NCI-H446 treated with DMSO at 0.1 percent for 48 hours (cell line): ENCODE data around the gene PRF1.
"Not testable (repeated sequence)": the region's sequence is repeated elsewhere in the genome, so short reads cannot be mapped to it uniquely, and the experiment has no call there.

Experiments
- DNase-seq: peaks from one replicate; lab custom pipeline; 2025; lab: John Stamatoyannopoulos, UW

The PRF1 gene

DNA sequence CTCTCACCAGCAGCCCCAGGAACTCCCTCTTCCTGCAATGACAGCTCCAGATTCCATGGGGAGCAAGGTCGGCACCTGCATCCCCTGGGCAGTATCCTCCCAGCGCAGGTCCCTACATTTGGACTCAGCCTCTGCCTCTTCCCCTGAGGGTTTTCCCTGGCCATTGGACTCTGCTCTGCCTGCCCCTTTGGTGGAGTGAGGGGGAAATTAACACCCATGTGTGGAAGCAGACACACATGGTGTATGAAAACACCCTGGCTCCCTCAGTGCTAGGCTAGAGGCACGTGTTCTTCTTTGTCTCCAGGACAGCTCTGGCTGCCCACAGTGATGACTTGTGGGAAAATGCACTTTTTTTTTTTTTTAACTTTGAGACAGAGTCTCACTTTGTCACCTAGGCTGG lies 8.4 kb downstream of the PRF1 start:
- no peak for DNase-seq

DNA sequence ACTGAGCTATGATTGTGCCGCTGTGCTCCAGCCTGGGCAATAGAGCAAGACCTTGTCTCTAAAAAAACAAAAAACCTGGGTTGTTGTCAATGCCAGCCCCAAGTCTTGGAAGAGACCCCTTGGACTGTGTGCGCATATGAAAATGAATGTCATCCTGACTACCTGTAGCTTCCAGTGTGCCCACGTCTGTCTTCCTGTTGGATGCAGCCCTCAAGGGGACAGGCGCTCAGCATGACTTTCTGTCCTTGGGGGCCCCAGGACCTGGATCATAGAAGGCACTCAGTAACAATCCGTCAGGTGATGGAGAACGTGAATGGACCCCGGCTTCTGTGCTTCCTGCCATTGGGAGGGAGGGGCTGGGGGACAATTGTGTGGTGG lies 9.0 kb downstream of the PRF1 start:
- DNase-seq, result no peak

DNA sequence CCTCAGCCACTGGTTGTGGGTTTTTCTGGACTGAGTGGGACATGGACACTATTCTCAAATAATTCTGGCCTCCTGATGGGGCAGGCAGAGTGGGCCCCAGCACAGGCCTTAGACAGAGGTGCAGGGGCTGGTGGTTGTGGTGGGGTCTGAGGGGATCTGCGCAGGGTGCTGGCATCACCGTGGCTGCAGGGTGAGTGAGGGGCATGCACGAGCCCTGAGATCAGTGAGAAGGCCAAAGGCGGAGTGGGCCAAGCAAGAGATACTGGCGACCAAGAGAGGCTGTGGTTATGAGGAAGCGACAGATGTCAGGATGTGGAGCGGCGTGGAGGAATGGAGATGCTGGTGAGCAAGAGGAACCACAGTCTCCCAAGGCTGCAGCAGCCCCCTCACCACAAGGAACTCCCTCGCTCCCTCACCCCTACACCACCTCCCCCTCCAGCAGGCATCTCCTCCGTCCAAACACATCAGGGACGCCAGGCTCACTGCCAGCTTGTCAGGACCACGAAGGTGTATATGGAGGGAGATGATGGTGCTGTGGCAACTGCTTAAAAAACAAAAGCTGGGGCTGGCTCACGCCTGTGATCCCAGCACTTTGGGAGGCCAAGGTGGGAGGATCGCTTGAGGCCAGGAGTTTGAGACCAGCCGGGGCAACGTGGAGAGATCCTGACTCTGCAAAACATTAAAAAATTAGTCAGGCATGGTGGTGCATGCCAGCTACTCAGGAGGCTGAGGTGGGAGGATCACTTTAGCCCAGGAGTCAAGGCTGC lies 9.6 kb downstream of the PRF1 start:
- no peak for DNase-seq

DNA sequence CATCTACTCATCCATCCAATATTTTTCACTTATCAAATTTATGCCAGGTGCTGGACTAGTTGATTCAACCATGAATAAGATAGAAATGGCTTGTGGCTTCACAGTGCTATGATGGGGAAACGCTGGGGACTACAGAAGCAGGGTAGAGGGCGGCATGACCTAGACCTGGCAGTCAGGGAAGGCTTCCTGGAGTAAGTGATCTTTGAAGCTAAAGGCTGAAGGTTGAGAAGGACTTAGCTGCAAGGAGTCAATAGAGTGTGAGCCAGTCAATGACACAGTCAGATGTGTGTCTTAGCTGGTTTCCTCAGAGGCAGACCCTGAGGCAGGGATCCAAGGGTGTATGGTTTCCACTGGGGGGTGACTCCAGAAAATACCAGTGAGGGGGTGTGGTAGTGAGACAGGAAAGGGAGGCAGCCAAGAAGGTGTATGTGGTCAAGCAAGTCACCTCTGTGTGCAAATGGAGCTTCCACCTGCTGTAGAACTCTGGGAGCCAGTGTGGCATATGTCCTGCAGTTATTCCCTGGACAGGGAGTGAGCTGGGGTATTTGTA lies 10.3 kb downstream of the PRF1 start:
- DNase-seq, result no peak

DNA sequence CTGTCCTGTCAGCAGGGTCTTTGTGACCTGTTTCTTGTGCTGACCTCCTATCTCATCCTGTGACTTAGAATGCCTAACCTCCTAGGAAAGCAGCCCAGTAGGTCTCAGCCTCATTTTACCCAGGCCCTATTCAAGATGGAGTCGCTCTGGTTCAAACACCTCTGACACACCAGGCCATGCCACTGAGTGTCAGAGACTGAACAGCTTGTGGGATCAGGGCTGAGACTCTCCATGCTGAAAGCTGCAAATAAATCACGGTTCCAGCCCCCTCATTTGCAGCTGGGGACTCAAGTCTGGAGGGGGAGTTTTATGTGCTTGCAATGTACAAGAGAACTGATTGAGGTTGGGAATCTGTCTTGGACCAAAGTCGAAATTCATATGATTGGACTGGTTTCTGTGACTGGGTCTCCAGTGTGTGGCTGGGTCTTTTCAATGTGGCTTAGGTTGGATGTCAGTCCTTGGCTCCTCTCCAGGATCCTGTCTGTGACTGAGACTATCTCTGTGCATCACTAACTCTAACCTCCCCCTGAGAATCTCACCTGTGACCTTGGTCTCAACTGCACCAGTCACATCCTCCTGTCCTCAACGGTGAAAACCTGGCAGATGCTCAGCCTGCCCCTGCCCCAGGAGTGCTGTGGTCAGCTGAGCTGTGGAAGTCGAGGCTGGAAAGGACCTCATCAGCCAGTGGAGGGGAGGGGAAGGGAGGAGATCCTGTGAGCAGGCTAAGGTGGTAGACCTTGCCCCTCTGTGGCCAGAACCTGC lies 11.7 kb downstream of the PRF1 start:
- DNase-seq, result no peak

DNA sequence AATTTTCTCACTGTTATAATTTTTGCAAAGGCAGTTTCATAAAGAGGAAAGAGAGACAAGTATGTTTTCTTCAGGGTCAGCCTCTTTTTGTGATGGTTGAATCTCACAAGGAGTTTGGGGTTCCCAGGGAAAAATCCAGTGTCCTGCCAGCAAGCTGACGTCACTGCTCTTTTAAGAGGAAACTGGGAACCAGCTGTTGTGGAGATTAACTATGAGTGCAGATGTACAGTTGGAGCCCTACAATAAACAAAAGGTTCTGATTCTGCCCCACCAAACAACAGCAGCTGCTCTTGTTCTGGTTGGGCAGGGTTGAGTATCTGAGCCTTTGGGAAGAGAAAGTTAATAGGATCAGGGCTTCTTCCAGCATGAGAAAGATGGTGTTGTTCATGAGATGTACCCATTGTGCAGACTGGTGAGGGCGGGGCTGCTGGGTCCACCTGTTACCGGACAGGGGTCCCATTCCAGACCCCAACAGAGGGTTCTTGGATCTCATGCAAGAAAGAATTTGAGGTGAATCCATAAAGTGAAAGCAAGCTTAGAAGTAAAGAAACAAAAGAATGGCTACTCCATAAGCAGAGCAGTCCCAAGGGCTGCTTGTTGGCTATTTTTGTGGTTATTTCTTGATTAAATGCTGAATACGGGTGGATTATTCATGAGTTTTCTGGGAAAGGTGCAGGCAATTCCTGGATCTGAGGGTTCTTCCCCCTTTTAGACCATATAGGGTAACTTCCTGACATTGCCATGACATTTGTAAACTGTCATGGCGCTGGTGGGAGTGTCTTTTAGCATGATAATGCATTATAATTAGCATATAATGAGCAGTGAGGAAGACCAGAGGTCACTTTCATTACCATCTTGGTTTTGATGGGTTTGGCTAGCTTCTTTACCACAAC lies 12.5 kb downstream of the PRF1 start:
- no peak for DNase-seq

DNA sequence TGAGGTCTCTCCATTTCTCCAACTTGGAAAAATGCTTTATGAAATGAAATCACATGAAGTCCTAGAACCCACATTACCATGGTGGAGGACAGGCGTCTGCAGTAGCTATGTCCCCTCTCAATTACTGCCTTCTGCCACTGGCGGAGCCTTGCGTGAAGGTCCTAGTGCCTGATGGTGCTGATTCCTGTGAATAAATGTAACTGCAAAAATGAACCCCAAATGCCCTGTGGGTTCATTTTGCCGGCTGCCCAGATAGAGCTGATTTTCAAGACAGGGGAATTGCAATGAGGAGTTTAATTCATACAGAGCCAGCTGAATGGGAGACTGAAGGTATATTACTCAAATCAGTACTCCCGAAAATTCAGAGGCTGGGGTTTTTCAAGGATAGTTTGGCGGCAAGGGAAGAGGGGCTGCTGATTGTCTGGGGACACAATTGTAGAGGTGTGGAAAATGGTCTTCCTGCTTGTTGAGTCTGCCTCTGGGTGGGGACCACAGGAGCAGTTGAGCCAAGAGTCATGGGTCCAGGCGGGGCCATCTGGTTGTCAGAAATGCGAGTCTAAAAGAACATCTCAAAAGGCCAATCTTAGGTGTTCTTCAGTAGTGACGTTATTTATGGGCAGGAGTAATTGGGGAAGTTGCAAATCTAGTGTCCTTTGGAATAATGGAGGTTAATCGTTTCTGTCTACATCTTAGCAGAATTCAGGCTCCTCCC lies 13.5 kb downstream of the PRF1 start:
- no peak for DNase-seq

DNA sequence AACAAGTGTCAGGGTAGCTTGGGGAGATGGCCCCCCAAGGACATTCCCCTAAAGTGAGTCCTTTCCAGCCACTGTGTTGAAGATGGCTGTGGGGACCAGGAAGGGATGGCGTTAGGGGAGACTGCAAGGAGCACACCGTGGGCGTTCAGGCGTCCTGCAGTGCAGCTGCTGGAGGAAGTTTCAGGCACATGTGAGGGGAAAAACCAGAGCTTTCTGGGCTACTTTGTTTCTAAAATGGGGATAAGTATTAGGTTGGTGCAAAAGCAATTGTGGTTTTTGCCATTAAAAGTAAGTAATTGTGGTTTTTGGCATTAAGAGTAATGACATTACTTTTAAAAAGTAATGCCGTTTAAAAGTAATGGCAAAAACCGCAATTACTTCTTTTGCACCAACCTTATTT lies 14.3 kb downstream of the PRF1 start:
- no peak for DNase-seq

DNA sequence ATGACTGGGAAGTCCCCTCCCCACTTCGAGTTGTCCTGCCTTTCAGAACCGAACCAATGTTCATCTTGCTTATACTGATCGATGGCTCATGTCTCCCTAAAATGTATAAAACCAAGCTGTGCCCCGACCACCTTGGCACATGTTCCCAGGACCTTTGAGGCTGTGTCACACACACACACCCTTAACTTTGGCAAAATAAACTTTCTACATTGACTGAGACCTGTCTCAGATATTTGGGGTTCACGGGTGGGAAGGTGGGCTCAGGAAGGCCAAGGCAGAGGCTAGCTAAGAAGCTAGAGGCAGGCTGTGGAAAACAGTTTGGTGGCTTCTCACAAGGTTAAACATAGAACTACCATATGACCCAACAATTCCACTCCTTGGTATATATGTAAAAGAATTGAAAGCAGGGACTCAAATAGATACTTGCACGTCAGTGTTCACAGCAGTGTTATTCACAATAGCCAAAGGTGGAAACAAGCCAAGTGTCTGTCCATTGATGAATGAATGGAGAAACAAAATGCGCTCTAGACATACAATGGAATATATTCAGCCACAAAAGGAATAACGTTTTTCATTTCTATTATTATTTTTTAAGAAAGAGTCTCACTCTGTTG lies 15.4 kb downstream of the PRF1 start:
- no peak for DNase-seq

DNA sequence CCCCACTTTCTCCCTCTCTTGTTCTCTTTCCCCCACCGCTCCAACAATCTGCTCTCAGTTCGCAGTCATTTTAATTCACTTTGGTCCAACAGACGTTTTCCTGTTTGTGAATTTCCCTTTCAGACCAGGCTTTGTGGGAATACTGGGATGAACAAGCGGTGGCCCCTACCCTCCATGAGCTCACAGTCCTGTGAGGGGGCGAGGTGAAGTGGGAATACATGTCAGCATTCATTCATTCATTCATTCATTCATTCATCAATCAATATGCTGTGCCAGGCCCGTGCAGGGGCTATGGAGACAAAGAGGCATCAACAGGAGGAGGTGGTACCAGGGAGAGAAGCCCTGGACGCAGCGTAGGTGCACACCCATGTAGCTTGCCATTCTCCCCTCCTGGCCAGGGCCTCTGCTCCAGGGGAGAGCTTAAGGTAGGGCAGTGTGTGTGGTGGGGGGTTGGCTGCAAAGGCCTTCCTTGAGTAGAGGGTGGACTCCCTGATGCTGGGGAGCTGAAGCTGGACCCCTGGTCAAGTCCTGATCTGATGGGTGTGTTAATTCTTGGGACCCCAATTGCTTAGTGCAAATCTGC lies 16.1 kb downstream of the PRF1 start:
- DNase-seq, result no peak

DNA sequence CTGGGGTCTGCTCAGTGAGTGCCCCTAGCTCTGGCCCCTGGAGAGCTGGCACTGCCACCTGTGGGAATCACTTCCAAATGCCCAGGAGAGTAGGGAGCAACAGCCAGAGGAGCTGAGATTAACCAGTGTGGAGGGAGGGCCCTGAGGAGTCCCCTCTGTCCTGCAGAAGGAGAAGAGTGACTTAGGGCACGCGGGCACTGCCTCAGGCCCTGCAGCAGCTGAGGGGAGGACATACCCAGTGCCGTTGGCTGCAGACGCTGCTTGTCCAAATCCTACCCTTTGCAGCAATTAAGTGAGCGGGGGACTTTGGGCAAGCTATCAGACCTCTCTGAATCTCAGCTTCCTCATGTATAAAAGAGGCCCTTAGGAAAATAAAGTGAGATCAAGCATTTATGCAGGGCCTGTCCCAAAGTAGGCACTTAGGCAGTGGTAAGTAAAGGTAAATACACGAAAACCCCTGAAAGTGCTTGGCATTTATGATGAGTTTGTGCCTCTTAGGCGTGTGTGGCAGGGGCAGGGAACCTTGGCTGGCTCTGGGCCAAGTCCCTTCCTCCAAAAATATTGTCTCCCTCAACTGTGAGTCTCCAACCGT lies 16.9 kb downstream of the PRF1 start:
- DNase-seq, result no peak

DNA sequence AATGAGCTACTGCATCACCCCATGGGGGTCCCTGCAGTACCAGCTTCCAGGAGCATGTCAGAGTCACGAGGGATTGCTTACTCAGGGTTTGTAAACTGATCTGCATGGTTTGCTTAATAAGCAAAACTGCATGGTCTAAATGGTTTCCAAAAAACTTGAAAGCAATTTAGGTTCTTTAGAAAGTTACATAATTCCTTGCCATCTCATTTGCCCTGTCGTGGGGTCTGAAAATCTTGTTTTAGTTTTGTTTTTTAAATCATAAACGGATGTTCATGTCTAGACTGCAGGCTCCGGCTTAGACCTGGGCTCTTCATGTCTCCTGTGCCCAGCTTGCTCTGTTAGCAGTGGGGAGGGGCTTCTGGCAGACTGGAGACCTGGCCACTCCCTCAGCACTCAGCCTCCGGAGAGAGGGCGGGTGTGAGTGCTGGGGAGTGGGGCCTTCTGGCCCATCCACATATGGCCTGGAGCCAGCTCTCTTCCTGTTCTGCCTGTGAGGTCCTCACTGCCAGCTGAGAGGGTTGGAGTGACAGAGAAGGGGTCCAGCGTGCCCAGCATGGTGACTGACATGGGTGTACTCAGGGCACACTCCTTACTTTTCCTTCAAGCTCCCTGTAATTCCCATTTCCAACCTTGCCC lies 17.5 kb downstream of the PRF1 start:
- DNase-seq, result no peak

DNA sequence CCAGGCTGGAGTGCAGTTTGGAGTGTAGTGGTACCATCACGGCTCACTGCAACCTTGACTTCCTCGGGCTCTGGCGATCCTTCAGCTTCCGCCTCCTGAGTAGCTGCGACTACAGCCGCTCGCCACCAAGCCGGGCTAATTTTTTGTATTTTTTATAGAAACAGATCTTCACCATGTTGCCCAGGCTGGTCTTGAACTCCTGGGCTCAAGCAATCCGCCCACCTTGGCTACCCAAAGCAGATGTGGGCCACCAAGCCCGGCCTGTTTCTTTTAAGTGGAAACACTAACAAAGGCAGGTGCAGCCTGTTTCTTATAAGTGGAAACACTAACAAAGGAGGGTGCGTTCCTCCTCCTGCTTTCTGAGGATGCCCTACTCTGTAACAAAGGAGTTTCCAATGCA lies 18.2 kb downstream of the PRF1 start:
- no peak for DNase-seq

DNA sequence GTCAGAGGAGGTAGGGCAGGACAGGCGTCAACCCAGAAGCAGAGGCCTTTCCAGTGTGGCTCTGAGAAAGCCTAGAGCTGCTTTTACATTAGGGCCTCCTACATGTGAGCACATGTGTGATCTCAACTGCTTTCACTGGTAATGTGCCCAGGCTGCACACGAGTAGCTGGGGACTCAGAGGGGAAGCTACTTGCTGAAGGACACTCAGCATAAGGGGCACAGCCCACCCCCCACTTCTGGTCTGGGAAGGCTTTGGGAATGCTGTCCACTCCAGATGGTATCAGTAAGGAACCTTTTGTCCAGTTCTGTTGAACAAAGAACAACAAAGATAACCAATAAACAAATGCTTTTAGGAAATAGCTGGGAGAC lies 18.9 kb downstream of the PRF1 start:
- no peak for DNase-seq

DNA sequence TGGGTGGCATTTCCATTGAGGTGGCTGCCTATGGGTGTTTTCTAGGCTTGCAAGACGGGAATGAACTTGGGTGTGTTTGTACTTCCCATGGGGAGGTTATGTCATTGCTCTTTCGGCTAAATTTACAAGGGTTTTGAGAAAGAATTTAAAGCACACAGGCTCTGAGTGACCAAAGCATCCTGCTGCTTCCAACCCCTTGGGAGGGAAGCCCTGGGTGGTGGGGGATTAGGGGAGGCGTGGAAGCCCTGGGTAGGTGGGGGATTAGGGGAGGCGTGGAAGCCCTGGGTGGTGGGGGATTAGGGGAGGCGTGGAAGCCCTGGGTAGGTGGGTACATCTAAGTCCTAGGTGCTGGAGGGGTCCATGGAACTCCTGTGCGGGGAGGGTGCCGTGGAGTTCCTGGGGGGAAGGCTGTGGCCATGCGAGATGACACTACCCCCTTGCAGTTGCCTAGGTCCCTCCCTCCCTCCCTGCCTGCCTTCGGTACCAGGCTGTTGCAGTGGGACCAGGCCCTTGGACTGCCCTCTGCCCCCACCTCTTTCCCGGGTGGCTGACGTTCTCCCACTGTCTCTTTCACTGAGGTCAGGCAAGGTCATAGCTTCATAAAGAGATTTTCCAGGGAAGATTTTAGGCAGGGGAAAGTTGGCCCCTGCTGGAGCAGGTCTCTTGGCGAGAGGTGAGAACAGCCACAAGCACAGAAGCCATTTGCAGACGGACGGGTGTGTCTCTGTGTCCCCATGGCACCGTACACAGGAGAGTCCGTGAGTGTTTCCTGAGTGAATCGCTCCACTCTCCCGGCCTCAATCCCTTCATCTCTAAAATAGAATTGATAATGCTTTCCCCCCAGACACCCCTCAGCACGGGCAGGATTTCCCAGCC lies 19.5 kb downstream of the PRF1 start:
- DNase-seq, result no peak

DNA sequence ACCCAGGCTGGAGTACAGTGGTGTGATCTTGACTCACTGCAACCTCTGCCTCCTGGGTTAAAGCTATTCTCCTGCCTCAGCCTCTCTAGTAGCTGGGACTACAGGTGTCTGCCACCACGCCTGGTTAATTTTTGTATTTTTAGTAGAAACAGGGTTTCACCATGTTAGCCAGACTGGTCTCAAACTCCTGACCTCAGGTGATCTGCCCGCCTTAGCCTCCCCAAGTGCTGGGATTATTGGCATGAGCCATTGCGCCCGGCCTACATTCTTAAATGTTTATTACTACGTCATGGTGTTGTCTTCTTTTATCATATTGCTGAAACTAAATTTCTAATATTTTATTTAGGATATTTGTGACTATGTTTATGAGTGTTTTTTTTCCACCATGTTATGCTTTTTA lies 21.4 kb downstream of the PRF1 start:
- DNase-seq, result not testable (repeated sequence)

DNA sequence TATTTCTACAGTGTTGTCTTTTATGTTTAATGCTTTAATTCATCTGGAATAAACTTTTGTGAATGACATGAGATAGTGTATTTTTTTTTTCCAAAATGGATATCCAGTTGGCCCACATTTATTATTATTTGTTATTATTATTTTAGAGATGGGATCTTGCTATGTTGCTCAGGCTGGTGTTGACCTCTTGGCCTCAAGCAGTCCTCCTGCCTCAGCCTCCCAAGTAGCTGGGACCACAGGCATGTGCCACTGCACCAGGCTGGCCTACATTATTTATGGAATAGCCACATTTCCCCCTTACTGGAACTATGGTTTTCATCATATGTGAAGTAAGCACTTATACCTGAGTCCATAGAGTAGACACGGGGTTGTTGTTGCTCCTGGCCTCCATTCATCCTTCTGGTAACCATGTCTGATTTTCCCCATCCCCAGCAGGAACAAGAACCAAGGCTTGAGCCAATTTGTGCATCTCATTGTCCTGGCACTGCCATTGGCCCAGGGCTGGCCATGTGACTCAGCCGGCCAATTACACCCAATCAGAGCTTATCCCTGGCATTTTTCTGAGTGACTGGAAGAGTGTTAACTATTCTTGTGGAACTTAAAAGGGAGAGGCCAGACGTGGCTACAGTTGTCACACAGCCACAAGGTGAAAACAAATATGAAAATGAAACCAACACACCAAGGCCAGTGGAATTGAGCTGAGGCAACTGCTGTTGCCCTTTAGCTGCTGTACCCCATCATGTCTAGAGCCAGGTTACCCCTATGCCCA lies 23.1 kb downstream of the PRF1 start:
- DNase-seq, result no peak

DNA sequence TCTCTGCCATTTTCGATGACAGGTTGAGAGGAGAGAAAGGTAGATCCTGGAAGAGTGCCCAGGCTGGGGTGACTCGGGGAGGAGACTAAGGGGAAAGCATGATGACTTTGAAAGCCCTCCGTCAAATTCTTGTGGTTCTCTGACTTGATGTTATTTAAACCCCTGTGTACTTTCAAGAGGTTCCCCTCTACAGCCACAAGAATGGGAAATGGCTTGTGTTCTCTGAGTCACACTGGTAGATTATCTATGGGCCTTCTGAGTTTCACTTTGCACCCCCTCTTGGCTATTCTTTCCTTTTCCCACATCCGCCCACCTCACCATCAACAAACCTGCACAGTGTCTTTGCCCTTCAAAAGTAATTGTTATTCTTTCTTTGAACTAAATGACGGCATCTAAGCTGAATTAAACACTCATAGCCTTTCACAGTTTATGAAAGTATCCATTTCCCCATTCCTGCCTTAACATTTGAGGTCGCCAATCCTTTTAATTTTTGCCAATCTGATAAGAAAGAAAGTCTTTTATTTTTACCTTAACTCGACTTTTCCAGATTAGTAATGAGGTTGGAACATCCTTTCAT lies 24.1 kb downstream of the PRF1 start:
- no peak for DNase-seq
